ENCODE results near the gene BOD1L2. TPM values are rescaled to one million over a fixed set of nuclear protein-coding genes. Genes with fewer than 3 reads are reported as not detected.

The BOD1L2 gene
- not detected in 2 replicates for total RNA-seq

DNA sequence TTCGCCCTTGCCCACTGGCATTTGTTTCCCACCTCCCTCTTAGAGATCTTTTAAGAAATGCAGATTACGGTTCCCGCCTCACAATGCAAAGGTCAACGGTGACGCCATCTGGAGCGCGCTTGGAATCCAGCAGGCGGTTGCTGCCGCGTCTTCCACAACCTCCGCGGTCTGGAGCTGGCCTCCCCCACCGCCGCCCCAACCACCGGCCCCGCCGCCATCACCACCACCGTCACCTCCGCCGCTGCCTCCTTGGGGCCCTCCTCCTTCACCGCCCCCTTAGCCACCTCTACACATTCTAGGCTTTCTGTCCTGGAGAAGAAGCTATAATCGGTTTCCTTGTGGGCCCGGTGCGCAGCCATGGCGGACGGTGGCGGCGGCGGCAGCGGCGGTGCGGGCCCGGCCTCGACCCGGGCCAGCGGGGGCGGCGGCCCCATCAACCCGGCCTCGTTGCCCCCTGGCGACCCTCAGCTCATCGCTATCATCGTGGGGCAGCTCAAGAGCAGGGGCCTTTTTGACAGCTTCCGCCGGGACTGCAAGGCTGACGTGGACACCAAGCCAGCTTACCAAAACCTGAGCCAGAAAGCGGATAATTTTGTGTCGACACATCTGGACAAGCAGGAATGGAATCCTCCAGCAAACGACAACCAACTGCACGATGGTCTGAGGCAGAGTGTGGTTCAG lies at the start of gene BOD1L2:
Gene BOD1L2, plus strand, starts transcription at position 132 of the 681 bp plus-strand sequence. Its CDS starts 226 bp downstream, at position 358.

Other genes starting within 250 kb of the BOD1L2 start
- gene ST8SIA3, start 205.5 kb downstream of the BOD1L2 start, total RNA-seq: not detected in 2 replicates